Prostate gland (tissue), 2 donors: ENCODE results near the gene NDUFS6. TPM values are rescaled to one million over a fixed set of nuclear protein-coding genes. Genes with fewer than 3 reads are reported as not detected.

Source experiments
- DNase-seq: peaks from one replicate; pipeline ENCODE4 v3.0.0-alpha.2; 2019; ENCODE audit warnings: low spot score
- H3K27ac ChIP-seq, 2 donors: fragments of 200-600 bp; sonication (generic); 2 replicates each; pipeline ENCODE4 v1.5.1; 2017 to 2019
- H3K27me3 ChIP-seq: fragments of 200-600 bp; sonication (generic); replicated peaks from 2 replicates; pipeline ENCODE4 v1.5.1; 2019; ENCODE audit not compliant: insufficient read depth
- H3K36me3 ChIP-seq, 2 donors: fragments of 200-600 bp; sonication (generic); 1 replicate in 1 of 2; 2 replicates in 1 of 2; pipeline versions ENCODE4 v1.5.1 to v1.8.1; 2017 to 2019
- H3K4me1 ChIP-seq: fragments of 200-600 bp; sonication (generic); replicated peaks from 2 replicates; pipeline ENCODE4 v1.5.1; 2019
- H3K4me3 ChIP-seq, 2 donors: fragments of 200-600 bp; sonication (generic); 2 replicates each; pipeline ENCODE4 v1.5.1; 2017 to 2019
- H3K9me3 ChIP-seq: fragments of 200-600 bp; sonication (generic); 2 replicates; pipeline ENCODE4 v1.5.1; 2017
- CTCF ChIP-seq, 4 experiments: fragments of 200-600 bp in 2 of 4; fragments of 450-650 bp in 2 of 4; sonication (generic) in 2 of 4; IDR thresholded peaks; 1 replicate in 3 of 4; 2 replicates in 1 of 4; pipeline ENCODE4 v1.5.1; 2016 to 2019; ENCODE audit warnings: antibody characterized with exemption in 4 of 4, mild to moderate bottlenecking in 2 of 4, moderate library complexity in 2 of 4
- POLR2A ChIP-seq: fragments of 450-650 bp; IDR thresholded peaks from one replicate; pipeline ENCODE4 v1.6.1; 2016; ENCODE audit warnings: antibody characterized with exemption, mild to moderate bottlenecking
- POLR2AphosphoS5 ChIP-seq: sonication (generic); formaldehyde crosslinking; IDR thresholded peaks from one replicate; pipeline ENCODE4 v1.6.1; 2017; ENCODE audit warnings: antibody characterized with exemption
- WGBS: methylation state at CpG from one replicate; pipeline ENCODE4 v1.1.5; 2018; 5-methylcytosine and 5-hydroxymethylcytosine counted together
- intact Hi-C: fragments of 100-400 bp; cut with DNase I; formaldehyde crosslinking; loops from one replicate; pipeline ENCODE4 v1.14.2; 2022
- total RNA-seq, 2 donors: library from RNA; depleted of rRNA; stranded (reverse); fragments of >200 nt; gene quantifications; one replicate each; pipeline ENCODE4 v1.1.0, GENCODE V29; 2016

Gene NDUFS6
- total RNA-seq, 2 donors from 2014 or later = 27.8 to 70.2 TPM

- no peak for DNase-seq
- Histone ChIP-seq H3K27me3 (no peaks in the 10 kb centered on the region), H3K27ac (no peak overlapping the region), H3K9me3 (no peaks in the 10 kb centered on the region), H3K4me3 (no peak overlapping the region), H3K4me1 (no peaks in the 10 kb centered on the region), H3K36me3 (no peaks in the 10 kb centered on the region)
- WGBS = 86% methylated on average over 6 of the region's 6 CpGs
- no peak for TF ChIP-seq CTCF (IDR thresholded peaks at IDR 0.05)
- TF ChIP-seq POLR2A = no peak
- TF ChIP-seq POLR2AphosphoS5 = no peak
- intact Hi-C loops = no loop called here
These were observed 20.1 kb upstream of the NDUFS6 start for GRCh38 chr5:1781107-1781506.

- Histone ChIP-seq H3K4me1 (no peaks in the 10 kb centered on the region), H3K27ac (no peak overlapping the region), H3K36me3 (no peaks in the 10 kb centered on the region), H3K27me3 (no peaks in the 10 kb centered on the region), H3K4me3 (no peak overlapping the region), H3K9me3 (no peaks in the 10 kb centered on the region)
- no peak for DNase-seq
- WGBS = 85% methylated on average over 9 of the region's 9 CpGs
- TF ChIP-seq POLR2A = no peak
- no peak for TF ChIP-seq CTCF (IDR thresholded peaks at IDR 0.05)
- no peak for TF ChIP-seq POLR2AphosphoS5
- intact Hi-C loops = no loop called here
These were observed 19.4 kb upstream of the NDUFS6 start for GRCh38 chr5:1781726-1782384.

GRCh38 chr5:1782385-1783215, 18.6 kb upstream of the NDUFS6 start:
- TF ChIP-seq POLR2AphosphoS5 = no peak
- TF ChIP-seq POLR2A = no peak
- no peak for TF ChIP-seq CTCF (IDR thresholded peaks at IDR 0.05)
- no peaks in the 10 kb centered on the region for H3K27me3 ChIP-seq
- intact Hi-C loops = no loop called here
- H3K4me1 ChIP-seq = no peaks in the 10 kb centered on the region
- no peaks in the 10 kb centered on the region for H3K9me3 ChIP-seq
- H3K27ac ChIP-seq = no peak overlapping the region
- WGBS = 79% methylated on average over 14 of the region's 14 CpGs
- no peaks in the 10 kb centered on the region for H3K36me3 ChIP-seq
- H3K4me3 ChIP-seq = no peak overlapping the region
- DNase-seq = no peak

GRCh38 chr5:1783216-1783554, 18.0 kb upstream of the NDUFS6 start:
- Histone ChIP-seq H3K4me3 (no peak overlapping the region), H3K36me3 (no peaks in the 10 kb centered on the region), H3K4me1 (no peaks in the 10 kb centered on the region), H3K27me3 (no peaks in the 10 kb centered on the region), H3K27ac (no peak overlapping the region), H3K9me3 (no peaks in the 10 kb centered on the region)
- intact Hi-C loops = no loop called here
- WGBS = 29% methylated on average over 11 of the region's 11 CpGs
- TF ChIP-seq POLR2A (no peak), POLR2AphosphoS5 (no peak), CTCF (IDR thresholded peaks at IDR 0.05) (no peak)
- DNase-seq = no peak
